Measurements from ENCODE around the gene TOR4A. TPM values are rescaled to one million over a fixed set of nuclear protein-coding genes. Genes with fewer than 3 reads are reported as not detected.

The TOR4A gene
- total RNA-seq, 1 experiment from 2014 or later: 37.1 TPM

DNA sequence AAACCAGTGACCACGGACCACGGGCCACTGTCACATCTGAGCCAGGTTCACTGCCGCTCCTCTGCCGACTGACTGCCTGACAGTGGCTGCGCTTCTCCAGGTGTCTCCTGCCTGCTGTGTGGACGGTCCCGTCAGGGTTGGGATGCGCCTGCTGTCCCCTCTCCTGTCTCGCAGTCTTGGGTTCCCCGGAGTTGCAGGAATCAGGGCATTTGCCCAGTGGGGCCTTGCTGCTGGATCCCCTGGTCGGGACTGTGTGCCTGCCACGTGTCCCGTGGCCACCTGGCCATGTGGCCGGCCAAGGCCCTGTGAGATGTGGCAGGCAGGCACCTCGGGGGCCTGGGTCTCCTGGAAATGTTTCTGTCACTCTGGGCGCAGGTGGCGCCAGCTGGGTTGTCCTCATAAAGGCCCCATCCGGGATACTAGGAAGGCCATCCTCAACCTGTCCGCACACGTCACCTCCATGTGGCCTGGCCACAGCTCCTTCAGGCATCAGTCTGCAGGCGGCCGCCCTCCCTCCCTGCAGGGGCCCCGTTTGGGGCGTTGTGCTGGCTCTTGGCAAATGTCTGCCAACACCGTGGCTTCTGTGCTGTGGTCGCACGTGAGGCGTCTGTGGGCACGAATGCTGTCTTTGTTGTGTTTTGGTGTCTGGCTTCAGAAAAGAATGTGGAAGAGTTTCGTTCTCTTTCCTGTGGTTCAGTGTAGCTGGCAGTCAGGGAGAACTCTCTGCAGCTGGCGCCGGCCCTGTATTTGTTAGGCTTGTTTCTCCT is 6.4 kb upstream of the TOR4A start:
- POLR2A ChIA-PET: no interaction called here
- CTCF ChIA-PET: no interaction called here
- in situ Hi-C loops (cut with HindIII; ENCODE audit: low pct_unique_long_range_greater_than_20kb, low sequenced_read_pairs): no loop called here
- Histone ChIP-seq H3K4me1 (ENCODE audit: control insufficient read depth, insufficient read depth, low read length) (peaks cover 3% of the 10 kb centered on the region), H3K4me3 (ENCODE audit: low read depth in 2 of 2, low read length in 2 of 2) (no peak overlapping the region), H3K27ac (ENCODE audit: low read length) (no peak overlapping the region), H3K9me3 (ENCODE audit: control insufficient read depth, insufficient read depth, low read depth, low read length) (no peaks in the 10 kb centered on the region), H3K36me3 (ENCODE audit: control insufficient read depth, insufficient read depth, low read length) (no peaks in the 10 kb centered on the region; the same call in 1 of the 2 replicates), H3K27me3 (ENCODE audit: control insufficient read depth, insufficient read depth, low read length) (no peaks in the 10 kb centered on the region)
- ATAC-seq: no peak
- TF ChIP-seq, protein P1, sequence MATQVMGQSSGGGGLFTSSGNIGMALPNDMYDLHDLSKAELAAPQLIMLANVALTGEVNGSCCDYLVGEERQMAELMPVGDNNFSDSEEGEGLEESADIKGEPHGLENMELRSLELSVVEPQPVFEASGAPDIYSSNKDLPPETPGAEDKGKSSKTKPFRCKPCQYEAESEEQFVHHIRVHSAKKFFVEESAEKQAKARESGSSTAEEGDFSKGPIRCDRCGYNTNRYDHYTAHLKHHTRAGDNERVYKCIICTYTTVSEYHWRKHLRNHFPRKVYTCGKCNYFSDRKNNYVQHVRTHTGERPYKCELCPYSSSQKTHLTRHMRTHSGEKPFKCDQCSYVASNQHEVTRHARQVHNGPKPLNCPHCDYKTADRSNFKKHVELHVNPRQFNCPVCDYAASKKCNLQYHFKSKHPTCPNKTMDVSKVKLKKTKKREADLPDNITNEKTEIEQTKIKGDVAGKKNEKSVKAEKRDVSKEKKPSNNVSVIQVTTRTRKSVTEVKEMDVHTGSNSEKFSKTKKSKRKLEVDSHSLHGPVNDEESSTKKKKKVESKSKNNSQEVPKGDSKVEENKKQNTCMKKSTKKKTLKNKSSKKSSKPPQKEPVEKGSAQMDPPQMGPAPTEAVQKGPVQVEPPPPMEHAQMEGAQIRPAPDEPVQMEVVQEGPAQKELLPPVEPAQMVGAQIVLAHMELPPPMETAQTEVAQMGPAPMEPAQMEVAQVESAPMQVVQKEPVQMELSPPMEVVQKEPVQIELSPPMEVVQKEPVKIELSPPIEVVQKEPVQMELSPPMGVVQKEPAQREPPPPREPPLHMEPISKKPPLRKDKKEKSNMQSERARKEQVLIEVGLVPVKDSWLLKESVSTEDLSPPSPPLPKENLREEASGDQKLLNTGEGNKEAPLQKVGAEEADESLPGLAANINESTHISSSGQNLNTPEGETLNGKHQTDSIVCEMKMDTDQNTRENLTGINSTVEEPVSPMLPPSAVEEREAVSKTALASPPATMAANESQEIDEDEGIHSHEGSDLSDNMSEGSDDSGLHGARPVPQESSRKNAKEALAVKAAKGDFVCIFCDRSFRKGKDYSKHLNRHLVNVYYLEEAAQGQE (IDR thresholded peaks at IDR 0.05; ENCODE audit: insufficient read depth in 1 of 2, low read depth in 2 of 2, low read length in 1 of 2): no peak
- TF ChIP-seq, protein P2, sequence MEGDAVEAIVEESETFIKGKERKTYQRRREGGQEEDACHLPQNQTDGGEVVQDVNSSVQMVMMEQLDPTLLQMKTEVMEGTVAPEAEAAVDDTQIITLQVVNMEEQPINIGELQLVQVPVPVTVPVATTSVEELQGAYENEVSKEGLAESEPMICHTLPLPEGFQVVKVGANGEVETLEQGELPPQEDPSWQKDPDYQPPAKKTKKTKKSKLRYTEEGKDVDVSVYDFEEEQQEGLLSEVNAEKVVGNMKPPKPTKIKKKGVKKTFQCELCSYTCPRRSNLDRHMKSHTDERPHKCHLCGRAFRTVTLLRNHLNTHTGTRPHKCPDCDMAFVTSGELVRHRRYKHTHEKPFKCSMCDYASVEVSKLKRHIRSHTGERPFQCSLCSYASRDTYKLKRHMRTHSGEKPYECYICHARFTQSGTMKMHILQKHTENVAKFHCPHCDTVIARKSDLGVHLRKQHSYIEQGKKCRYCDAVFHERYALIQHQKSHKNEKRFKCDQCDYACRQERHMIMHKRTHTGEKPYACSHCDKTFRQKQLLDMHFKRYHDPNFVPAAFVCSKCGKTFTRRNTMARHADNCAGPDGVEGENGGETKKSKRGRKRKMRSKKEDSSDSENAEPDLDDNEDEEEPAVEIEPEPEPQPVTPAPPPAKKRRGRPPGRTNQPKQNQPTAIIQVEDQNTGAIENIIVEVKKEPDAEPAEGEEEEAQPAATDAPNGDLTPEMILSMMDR (IDR thresholded peaks at IDR 0.05): no peak
- TF ChIP-seq TCF7L2 (IDR thresholded peaks at IDR 0.05; ENCODE audit: low read depth, low read length) (no peak), SIN3A (IDR thresholded peaks at IDR 0.05; ENCODE audit: borderline replicate concordance, insufficient read depth, low read depth, low read length) (no peak), POLR2AphosphoS5 (IDR thresholded peaks at IDR 0.05; ENCODE audit: low read depth, low read length) (no peak)
- no peak for DNase-seq (ENCODE audit: low read depth, low spot score)
- no TSS peak for BruUV-seq (replicated peaks)
- intact Hi-C loops (cut with micrococcal nuclease; ENCODE audit: unreplicated experiment): no loop called here

DNA sequence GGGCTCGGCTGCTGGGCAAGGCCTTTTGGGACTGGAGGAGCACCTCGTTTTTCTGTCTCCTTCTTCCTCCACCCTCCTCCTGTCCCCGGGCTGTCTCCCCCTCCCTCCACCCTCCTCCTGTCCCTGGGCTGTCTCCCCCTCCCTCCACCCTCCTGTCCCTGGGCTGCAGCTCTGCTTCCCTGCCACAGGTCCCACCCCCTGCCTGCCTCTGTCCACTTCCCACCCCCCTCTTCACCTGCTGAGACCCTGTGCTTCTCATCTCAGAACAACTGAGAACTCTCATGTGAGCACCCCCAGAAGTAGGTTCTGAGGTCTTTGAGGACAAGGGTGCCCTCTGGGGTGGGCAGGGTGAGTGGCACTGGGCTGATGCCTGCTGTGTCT is 5.8 kb upstream of the TOR4A start:
- Histone ChIP-seq H3K27ac (ENCODE audit: low read length) (no peak overlapping the region), H3K27me3 (ENCODE audit: control insufficient read depth, insufficient read depth, low read length) (no peaks in the 10 kb centered on the region), H3K4me1 (ENCODE audit: control insufficient read depth, insufficient read depth, low read length) (peaks cover 9% of the 10 kb centered on the region), H3K4me3 (ENCODE audit: low read depth in 2 of 2, low read length in 2 of 2) (no peak overlapping the region), H3K36me3 (ENCODE audit: control insufficient read depth, insufficient read depth, low read length) (no peaks in the 10 kb centered on the region; the same call in 1 of the 2 replicates), H3K9me3 (ENCODE audit: control insufficient read depth, insufficient read depth, low read depth, low read length) (no peaks in the 10 kb centered on the region)
- intact Hi-C loops (cut with micrococcal nuclease; ENCODE audit: unreplicated experiment) (no loop called here), in situ Hi-C loops (cut with HindIII; ENCODE audit: low pct_unique_long_range_greater_than_20kb, low sequenced_read_pairs) (no loop called here)
- BruUV-seq (replicated peaks): no TSS peak
- DNase-seq (ENCODE audit: low read depth, low spot score) (no peak), ATAC-seq (no peak)
- POLR2A ChIA-PET: no interaction called here
- TF ChIP-seq POLR2AphosphoS5 (IDR thresholded peaks at IDR 0.05; ENCODE audit: low read depth, low read length): no peak
- TF ChIP-seq, protein P1 (IDR thresholded peaks at IDR 0.05; ENCODE audit: insufficient read depth in 1 of 2, low read depth in 2 of 2, low read length in 1 of 2): no peak
- TF ChIP-seq TCF7L2 (IDR thresholded peaks at IDR 0.05; ENCODE audit: low read depth, low read length): no peak
- TF ChIP-seq, protein P2 (IDR thresholded peaks at IDR 0.05): no peak
- TF ChIP-seq SIN3A (IDR thresholded peaks at IDR 0.05; ENCODE audit: borderline replicate concordance, insufficient read depth, low read depth, low read length): no peak
- CTCF ChIA-PET: no interaction called here
